Fibroblast of skin of scalp (primary cell): Measurements from ENCODE around the gene TMEM81.

Experiments used
- DNase-seq: peaks from one replicate; pipeline ENCODE4 v3.0.0-alpha.2; 2013

TMEM81 gene

DNA sequence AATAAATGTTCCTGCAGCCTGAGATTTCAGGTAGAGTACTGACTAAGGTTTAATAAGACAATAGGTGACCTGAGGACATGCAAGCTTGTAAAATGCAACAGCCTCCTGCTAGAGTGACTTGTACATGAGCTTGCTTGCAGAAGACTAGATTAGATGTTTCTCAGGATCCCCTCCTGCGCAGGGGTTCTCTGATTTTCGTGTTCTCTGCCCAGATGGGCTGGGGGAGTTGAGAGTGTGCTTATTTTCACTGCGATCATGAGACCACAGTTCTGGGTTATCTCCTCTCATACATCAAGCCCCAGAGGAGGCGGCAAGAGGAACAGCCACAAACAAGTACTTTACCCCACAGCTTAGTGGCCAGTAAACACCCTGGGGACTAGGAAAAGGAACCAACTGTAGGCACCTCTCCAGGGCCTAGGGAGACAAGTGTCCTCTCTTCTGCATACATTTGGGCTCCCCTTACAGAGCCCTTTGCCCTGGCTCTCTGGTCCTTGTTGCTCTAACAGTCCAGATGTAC lies 8.0 kb downstream of the TMEM81 start:
- no peak for DNase-seq

DNA sequence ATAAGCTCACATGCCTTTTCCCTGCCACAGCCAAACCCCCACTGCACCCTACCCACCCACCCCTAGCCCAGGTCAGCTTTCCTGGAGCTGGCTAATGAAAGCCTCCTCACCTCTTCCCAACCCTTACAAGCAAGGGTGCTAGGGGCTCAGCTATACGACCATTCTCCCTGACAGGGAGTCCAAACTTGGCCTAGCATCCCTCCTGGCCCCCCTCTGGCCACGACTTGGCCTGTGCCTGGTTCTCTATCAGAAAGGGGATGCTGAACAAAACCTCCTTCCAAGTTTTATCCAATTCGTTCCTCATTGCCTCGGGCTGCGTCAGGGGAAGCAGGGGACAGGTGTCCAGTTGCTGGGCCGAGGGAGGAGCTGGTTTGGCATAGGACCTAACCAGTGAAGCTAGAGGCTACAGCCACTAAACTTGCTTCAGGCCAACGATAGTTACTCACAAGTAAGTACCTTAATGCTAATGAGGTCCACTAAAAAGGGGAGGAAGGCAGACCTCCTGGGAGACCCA lies 8.6 kb downstream of the TMEM81 start:
- DNase-seq: no peak

- no peak for DNase-seq
These were observed 9.7 kb downstream of the TMEM81 start for GRCh38 chr1:205074513-205074912.

- DNase-seq: no peak
These were observed 10.2 kb downstream of the TMEM81 start for GRCh38 chr1:205074084-205074483.

DNA sequence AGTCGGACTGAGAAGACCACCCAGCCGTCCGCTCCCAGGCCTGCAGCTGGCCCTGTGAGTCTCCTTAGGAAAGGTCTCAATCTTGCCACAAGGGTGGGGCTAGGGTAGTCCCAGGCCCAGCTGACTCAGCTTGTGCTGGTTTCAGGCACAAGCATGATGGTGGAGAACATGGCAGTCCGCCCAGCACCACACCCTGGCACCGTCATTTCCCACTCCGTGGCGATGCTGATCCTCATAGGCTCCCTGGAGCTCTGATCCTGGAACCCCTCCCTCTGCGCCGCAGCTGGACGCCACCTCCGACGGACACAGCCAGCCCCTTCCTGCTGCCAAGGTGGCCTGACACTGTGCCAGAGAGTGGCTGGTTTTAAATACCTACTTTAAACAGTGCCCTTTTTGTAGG lies 10.7 kb downstream of the TMEM81 start:
- DNase-seq: no peak

DNA sequence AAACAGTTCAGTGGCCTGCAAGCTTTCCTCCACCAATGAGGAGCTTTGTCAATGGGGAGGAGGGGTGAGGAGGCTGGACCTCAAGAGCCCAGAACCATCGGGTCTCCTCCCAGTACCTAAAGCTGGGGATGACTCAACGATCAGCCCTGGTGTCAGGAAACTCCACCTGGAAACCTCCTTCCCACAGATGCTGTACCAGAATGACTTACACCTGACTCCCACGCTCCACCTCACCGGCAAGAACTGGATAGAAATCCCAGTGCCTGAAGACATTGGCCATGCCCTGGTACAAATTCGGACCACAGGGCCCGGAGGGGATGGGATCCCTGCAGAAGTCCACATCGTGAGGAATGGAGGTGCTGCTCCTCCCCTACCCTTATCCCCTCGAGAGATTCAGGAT lies 11.4 kb downstream of the TMEM81 start:
- DNase-seq: no peak

DNA sequence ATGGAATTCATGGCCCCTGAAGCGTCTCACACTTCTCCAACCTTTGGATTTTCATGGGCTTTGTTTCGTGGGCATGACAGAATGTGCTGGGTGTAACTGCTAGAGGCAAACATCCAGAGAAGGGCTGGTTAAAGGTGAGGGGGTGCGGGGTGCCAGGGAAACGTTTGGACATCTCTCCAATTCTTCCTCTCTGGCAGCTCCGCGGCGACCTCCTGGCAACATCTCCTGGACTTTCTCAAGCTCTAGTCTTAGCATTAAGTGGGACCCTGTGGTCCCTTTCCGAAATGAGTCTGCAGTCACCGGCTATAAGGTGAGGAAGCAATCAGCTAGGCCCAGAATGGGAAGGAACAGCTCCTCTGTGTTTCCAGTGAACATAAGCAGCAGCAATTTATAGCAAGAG lies 12.0 kb downstream of the TMEM81 start:
- no peak for DNase-seq

GRCh38 chr1:205071801-205072200 lies 12.5 kb downstream of the TMEM81 start:
- no peak for DNase-seq

- DNase-seq: no peak
These were observed 13.2 kb downstream of the TMEM81 start for GRCh38 chr1:205071028-205071409.

DNA sequence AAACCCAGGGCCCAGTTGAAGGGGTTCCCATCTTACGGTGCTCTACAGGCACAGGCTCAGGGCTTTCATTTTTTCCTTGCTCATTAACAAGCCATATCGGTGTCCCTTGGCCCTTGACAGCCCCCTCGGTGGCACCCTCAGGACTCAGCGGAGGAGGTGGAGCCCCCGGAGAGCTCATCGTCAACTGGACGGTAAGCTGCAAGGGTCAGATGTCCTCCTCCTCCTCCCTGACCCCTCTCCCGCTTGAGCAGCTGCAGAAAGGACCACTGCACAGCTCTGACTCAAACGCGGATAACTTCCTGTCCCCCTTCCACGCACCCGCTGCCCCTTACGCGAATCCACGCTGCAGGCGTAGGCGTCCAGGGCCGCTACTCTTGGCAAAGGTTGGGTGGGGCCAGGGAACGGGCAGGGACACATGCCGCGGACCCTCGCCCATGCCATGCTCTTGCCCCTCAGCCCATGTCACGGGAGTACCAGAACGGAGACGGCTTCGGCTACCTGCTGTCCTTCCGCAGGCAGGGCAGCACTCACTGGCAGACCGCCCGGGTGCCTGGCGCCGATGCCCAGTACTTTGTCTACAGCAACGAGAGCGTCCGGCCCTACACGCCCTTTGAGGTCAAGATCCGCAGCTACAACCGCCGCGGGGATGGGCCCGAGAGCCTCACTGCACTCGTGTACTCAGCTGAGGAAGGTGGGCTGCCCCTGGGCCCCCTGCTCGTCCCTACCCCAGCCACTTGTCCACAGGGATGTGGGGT lies 14.7 kb downstream of the TMEM81 start:
- no peak for DNase-seq

DNA sequence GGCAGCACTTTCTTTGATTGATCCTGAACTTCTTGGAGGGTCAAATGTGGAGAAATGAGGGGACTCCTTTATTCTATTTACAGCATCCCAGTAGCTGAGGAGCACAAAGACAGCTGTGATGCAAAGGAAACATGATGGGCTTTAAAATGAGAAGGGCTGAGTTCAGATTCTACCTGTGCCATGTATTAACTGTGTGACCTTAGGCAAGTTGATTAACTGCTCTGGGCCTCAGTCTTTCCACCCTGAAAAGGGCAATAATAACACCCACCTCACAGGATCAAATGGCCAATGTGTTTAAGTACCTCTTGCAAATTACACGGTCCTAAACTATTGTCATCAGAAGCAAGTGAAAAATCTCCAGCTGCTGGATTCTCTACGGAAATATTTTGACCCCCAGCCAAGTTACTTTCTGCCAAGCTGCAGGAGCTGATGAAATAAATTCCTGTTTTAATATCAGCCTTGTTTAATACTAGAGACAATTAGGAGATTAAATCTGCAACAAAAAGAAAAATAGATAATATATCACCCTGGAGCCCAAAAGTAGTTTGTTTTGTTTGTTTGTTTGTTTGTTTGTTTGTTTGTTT lies 15.7 kb downstream of the TMEM81 start:
- peak; percentile 51 for DNase-seq

- DNase-seq: no peak
These were observed 16.3 kb downstream of the TMEM81 start for GRCh38 chr1:205068001-205068400.

DNA sequence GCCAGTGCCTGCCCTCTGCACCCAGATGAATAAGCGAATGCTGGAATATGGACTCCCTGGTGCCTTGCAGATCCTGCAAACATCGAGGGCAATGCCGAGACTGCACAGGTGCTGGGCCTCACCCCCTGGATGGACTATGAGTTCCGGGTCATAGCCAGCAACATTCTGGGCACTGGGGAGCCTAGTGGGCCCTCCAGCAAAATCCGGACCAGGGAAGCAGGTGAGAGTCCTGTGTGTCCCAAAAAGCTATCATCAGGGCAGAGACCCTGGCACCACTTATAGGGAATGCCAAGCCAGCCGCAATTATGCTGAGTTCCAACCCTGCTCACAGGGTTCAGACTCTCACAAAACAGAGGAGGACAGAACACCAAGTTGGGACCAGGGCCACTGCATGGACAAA lies 17.2 kb downstream of the TMEM81 start:
- no peak for DNase-seq

DNA sequence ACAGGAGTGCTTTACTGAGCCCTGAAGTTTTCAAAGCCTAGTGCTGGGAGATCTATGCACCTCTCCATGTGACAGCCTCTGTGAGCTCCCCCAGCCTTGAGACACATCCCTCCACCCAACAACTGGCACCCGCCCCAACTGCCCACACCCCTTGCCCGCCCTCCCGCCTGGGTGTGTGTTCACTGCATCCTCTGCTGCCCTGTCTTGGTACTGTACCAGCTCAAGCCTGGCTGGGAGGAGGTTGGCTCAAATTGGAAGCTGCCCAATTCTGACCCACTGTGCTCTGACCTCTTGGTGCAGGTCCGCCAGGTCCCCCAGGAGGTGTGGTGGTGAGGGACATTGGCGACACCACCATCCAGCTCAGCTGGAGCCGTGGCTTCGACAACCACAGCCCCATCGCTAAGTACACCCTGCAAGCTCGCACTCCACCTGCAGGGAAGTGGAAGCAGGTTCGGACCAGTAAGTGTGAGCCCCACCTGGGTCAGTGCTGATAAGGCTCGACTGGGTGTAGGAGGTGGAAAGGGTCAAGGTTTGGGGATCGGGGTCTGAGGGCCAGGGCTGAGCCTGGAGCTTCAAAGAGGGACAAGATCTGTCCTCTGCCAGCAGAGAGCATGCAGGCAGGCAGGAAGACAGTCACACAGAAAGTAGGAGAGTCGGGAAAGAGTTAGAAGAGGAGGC lies 18.0 kb downstream of the TMEM81 start:
- no peak for DNase-seq

DNA sequence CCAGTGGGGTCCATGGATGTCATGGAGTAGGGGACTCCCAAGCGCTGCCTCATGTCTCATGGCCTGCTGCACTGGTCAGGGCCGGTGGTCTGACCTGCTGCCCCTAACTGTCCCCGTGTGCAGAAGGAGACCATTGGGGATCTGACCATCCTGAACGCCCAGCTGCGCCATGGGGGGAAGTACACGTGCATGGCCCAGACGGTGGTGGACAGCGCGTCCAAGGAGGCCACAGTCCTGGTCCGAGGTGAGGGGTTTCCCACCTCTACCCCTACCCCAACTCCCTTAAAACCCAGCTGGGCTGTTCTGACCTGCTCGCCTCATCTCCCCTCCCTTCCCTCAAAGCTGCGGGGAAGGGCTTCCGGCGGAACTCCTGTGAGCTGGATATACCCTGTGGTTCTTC lies 18.6 kb downstream of the TMEM81 start:
- DNase-seq: no peak

- DNase-seq: no peak
These were observed 19.4 kb downstream of the TMEM81 start for GRCh38 chr1:205064741-205065316.

DNA sequence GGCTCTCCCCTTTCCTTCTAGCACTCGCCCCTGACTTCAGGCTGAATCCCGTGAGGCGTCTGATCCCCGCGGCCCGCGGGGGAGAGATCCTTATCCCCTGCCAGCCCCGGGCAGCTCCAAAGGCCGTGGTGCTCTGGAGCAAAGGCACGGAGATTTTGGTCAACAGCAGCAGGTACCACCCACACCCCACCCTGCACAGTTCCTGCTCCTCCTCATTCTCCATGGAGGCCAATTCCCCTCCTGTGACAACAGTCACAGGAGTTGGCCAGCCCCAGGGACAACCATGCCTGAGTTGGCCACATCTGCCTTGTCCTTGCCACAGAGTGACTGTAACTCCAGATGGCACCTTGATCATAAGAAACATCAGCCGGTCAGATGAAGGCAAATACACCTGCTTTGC lies 20.0 kb downstream of the TMEM81 start:
- DNase-seq: no peak

DNA sequence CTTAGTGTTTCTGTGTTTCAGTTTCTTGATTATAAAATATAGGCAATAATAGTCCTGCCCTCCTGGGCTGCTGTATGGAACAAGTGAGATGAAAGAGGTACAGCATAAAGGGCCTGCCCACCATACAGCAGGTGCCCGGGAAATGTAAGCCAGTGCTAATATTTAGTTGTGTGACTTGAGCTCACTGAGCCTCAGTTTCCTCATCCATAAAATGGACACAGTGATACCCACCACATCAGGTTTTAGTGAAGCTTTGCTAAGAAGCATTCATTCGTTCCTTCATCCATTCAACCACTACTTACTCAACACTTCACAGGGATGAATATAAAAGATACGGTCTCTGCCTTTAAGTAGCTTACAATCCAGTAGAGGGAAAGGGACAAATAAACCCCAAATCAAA lies 21.4 kb downstream of the TMEM81 start:
- no peak for DNase-seq

- DNase-seq: no peak
These were observed 21.9 kb downstream of the TMEM81 start for GRCh38 chr1:205062319-205062718.

GRCh38 chr1:205061665-205062069 lies 22.6 kb downstream of the TMEM81 start:
- DNase-seq: peak; percentile 70

DNA sequence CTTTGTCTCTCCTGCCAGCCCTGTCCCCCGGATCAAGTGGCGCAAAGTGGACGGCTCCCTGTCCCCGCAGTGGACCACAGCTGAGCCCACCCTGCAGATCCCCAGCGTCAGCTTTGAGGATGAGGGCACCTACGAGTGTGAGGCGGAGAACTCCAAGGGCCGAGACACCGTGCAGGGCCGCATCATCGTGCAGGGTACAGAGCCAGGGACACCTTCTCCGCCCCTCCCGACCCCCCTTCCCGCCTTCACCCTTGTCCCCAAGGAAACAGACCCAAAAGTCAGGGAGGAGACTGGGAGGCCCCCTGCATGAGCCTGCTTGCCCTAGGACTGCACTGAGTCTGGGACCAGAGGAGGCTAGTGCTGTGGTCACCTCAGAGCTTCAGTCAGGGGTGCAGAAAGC lies 23.0 kb downstream of the TMEM81 start:
- no peak for DNase-seq

- no peak for DNase-seq
These were observed 23.5 kb downstream of the TMEM81 start for GRCh38 chr1:205060746-205061145.

DNA sequence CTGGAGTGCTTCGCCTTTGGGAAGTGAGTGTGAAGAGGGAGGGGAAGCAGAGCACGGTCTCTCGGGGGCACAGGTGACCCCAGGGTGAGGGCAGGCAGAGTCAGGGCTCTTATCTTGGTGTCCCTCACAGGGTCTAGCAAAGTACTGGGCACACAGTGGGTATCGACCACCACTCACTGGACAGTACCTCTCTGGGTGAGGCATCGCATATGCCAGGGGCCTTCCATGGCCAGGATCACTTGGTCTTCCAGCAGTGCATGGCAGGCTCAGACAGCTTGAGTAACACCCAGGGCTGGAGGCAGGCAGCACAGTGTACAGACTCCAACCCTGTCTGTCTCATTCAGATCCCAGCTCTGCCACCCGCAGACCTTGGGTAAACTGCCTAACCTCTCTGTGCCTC lies 24.6 kb downstream of the TMEM81 start:
- DNase-seq: no peak
